Stomach (tissue), 4 donors: ENCODE data around the gene FOXO3.

Experiments used
- CTCF ChIP-seq, 7 experiments: fragments of 450-650 bp in 4 of 7; fragments of 200-600 bp in 3 of 7; sonication (generic) in 3 of 7; IDR thresholded peaks; one replicate each; pipeline ENCODE4 v1.5.1; 2016 to 2019; ENCODE audit warnings: antibody characterized with exemption in 7 of 7, control low read depth in 2 of 7, mild to moderate bottlenecking in 1 of 7
- EP300 ChIP-seq: sonication (generic); formaldehyde crosslinking; IDR thresholded peaks from one replicate; pipeline ENCODE4 v1.6.1; 2017; ENCODE audit warnings: antibody characterized with exemption
- POLR2A ChIP-seq, 4 donors: fragments of 450-650 bp; IDR thresholded peaks; one replicate each; pipeline ENCODE4 v1.6.1; 2016; ENCODE audit warnings: antibody characterized with exemption in 4 of 4, control low read depth in 2 of 4, mild to moderate bottlenecking in 1 of 4, moderate library complexity in 1 of 4
- POLR2AphosphoS5 ChIP-seq, 3 donors: sonication (generic); formaldehyde crosslinking; IDR thresholded peaks; one replicate each; pipeline ENCODE4 v1.6.1; 2016; ENCODE audit warnings: antibody characterized with exemption in 3 of 3

- TF ChIP-seq EP300: no peak
- no peak for TF ChIP-seq POLR2A (IDR thresholded peaks at IDR 0.05)
- no peak for TF ChIP-seq CTCF (IDR thresholded peaks at IDR 0.05)
- TF ChIP-seq POLR2AphosphoS5 (IDR thresholded peaks at IDR 0.05): no peak
These were observed 170.2 kb downstream of the FOXO3 start for GRCh38 chr6:108730635-108731515.
